ENCODE measurements around the gene ZSWIM5. TPM values are rescaled to one million over a fixed set of nuclear protein-coding genes. Genes with fewer than 3 reads are reported as not detected.

Gene ZSWIM5
- total and polyA plus RNA-seq, 4 donors: 0.67 to 2.9 (median 1.3) TPM

DNA sequence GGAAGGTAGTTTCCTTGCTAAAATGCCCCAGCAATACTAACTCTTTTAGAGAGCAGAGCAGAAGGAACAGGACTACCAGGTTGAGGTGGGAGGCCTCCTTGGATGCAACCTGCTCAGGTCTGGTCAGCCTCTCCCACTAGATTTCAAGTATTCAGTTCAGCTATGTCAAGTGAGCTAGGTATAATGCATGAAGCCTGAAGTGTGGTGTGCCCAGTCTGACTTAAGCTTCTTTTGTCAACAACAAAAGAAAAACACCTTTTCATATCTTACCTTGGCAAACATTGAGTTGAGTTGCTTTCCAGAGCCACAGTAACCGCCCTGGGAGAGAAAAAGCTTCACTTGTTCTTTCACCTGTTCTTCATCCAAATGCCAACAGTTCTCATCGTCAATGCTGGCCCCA lies 146.6 kb downstream of the ZSWIM5 start:
- H3K36me3 ChIP-seq (ENCODE audit: control insufficient read depth in 4 of 4, insufficient read depth in 3 of 4, low read depth in 1 of 4, low read length in 3 of 4): no peaks in the 10 kb centered on the region
- WGBS: 89% methylated on average over 2 of the region's 2 CpGs
- no peak overlapping the region for H3K4me3 ChIP-seq (ENCODE audit: low read depth in 1 of 3, low read length in 3 of 3)
- H3K9ac ChIP-seq (ENCODE audit: low read depth in 1 of 2, low read length in 2 of 2): no peak overlapping the region
- H3K27me3 ChIP-seq (ENCODE audit: control insufficient read depth in 4 of 4, insufficient read depth in 4 of 4, low read length in 3 of 4): no peaks in the 10 kb centered on the region
- no peaks in the 10 kb centered on the region for H3K9me3 ChIP-seq (ENCODE audit: control insufficient read depth in 4 of 4, low read length in 3 of 4)
- no peak for TF ChIP-seq CTCF (IDR thresholded peaks at IDR 0.05; ENCODE audit: low read depth, low read length, missing input control)
- no peak for TF ChIP-seq FOXA1 (IDR thresholded peaks at IDR 0.05)
- no peak for TF ChIP-seq MAX (IDR thresholded peaks at IDR 0.05)
- TF ChIP-seq NR2F2 (IDR thresholded peaks at IDR 0.05): no peak
- TF ChIP-seq SP1 (IDR thresholded peaks at IDR 0.05): no peak
- no peak for TF ChIP-seq GABPA (IDR thresholded peaks at IDR 0.05 in 1 of 2, conservative IDR thresholded peaks at IDR 0.05 in 1 of 2)
- no peak for TF ChIP-seq YY1 (IDR thresholded peaks at IDR 0.05)
- no peak for TF ChIP-seq HNF4A (conservative IDR thresholded peaks at IDR 0.05)
- DNase-seq (ENCODE audit: low spot score): no peak
- no peak overlapping the region for H3K27ac ChIP-seq (ENCODE audit: low read depth in 1 of 2, low read length in 2 of 2)
- no peaks in the 10 kb centered on the region for H3K4me1 ChIP-seq (ENCODE audit: control insufficient read depth in 4 of 4, insufficient read depth in 4 of 4, low read length in 3 of 4)

DNA sequence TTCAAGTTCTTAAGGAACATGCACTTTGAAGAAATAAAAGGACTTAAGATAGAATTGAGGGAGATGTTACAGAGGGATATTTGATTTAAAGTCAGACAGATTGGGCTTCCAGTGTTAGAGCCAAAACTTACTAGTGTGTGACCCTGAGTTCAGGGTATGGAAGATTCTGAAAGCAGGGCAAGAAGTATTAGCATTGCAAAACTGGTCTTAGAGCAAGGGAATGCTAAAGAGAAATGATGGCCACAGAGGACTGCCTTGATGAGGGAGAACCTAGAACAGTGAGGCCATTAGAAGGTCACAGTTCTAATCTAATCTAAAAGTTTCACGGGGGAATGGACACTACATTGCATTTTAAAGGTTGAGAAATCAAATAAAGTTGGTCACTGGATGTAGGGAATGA lies 148.9 kb downstream of the ZSWIM5 start:
- H3K4me3 ChIP-seq (ENCODE audit: low read depth in 1 of 3, low read length in 3 of 3): no peak overlapping the region
- no peak for DNase-seq (ENCODE audit: low spot score)
- H3K27ac ChIP-seq (ENCODE audit: low read depth in 1 of 2, low read length in 2 of 2): no peak overlapping the region
- H3K36me3 ChIP-seq (ENCODE audit: control insufficient read depth in 4 of 4, insufficient read depth in 3 of 4, low read depth in 1 of 4, low read length in 3 of 4): no peaks in the 10 kb centered on the region
- TF ChIP-seq FOXA1 (IDR thresholded peaks at IDR 0.05) (no peak), HNF4G (IDR thresholded peaks at IDR 0.05) (no peak), CTCF (IDR thresholded peaks at IDR 0.05; ENCODE audit: low read depth, low read length, missing input control) (no peak)
- TF ChIP-seq, protein P1, sequence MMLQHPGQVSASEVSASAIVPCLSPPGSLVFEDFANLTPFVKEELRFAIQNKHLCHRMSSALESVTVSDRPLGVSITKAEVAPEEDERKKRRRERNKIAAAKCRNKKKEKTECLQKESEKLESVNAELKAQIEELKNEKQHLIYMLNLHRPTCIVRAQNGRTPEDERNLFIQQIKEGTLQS (IDR thresholded peaks at IDR 0.05): no peak
- H3K27me3 ChIP-seq (ENCODE audit: control insufficient read depth in 4 of 4, insufficient read depth in 4 of 4, low read length in 3 of 4): no peaks in the 10 kb centered on the region
- H3K9ac ChIP-seq (ENCODE audit: low read depth in 1 of 2, low read length in 2 of 2): no peak overlapping the region
- no peaks in the 10 kb centered on the region for H3K4me1 ChIP-seq (ENCODE audit: control insufficient read depth in 4 of 4, insufficient read depth in 4 of 4, low read length in 3 of 4)
- no peaks in the 10 kb centered on the region for H3K9me3 ChIP-seq (ENCODE audit: control insufficient read depth in 4 of 4, low read length in 3 of 4)
- WGBS: 88% methylated on average over 1 of the region's 1 CpG

GRCh38 chr1:45051005-45051772 lies 155.2 kb downstream of the ZSWIM5 start:
- 69% methylated on average over 2 of the region's 2 CpGs for WGBS
- TF ChIP-seq EGR1 (IDR thresholded peaks at IDR 0.05; ENCODE audit: low read depth in 2 of 2): no peak
- no peak for TF ChIP-seq CTCF (IDR thresholded peaks at IDR 0.05; ENCODE audit: low read depth, low read length, missing input control)
- TF ChIP-seq HNF4G (IDR thresholded peaks at IDR 0.05): no peak
- TF ChIP-seq HNF4A (conservative IDR thresholded peaks at IDR 0.05): no peak
- no peak overlapping the region for H3K4me3 ChIP-seq (ENCODE audit: low read depth in 1 of 3, low read length in 3 of 3)

More at GRCh38 chr1:45051005-45051772, 155.2 kb downstream of the ZSWIM5 start:
- H3K27ac ChIP-seq (ENCODE audit: low read depth in 1 of 2, low read length in 2 of 2): no peak overlapping the region
- H3K9me3 ChIP-seq (ENCODE audit: control insufficient read depth in 4 of 4, low read length in 3 of 4): no peaks in the 10 kb centered on the region
- H3K9ac ChIP-seq (ENCODE audit: low read depth in 1 of 2, low read length in 2 of 2): no peak overlapping the region
- no peaks in the 10 kb centered on the region for H3K4me1 ChIP-seq (ENCODE audit: control insufficient read depth in 4 of 4, insufficient read depth in 4 of 4, low read length in 3 of 4)
- no peaks in the 10 kb centered on the region for H3K27me3 ChIP-seq (ENCODE audit: control insufficient read depth in 4 of 4, insufficient read depth in 4 of 4, low read length in 3 of 4)
- DNase-seq (ENCODE audit: low spot score): no peak
- H3K36me3 ChIP-seq (ENCODE audit: control insufficient read depth in 4 of 4, insufficient read depth in 3 of 4, low read depth in 1 of 4, low read length in 3 of 4): no peaks in the 10 kb centered on the region

All from liver (tissue), 9 donors.